ENCODE data around the gene GRIK4.

Gene GRIK4

DNA sequence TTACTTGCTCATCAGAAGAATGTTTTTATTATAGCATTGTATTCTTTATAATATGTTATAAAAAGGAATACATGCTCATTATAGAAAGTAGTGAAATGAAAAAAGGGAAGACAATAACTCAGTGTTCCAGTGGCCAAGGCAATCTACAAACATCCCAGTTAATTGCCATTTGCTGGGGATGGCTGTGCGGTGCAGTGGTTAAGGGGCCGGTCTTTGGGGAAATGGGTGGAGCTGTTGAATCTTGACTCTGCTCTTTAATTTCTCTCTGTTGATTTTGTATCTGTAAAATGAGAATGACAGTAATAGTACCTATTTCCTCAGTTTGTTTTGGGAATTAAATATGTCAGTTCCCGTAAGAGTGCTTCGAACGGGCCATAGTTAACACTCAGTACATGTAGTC lies 299.7 kb downstream of the GRIK4 start:
- Histone ChIP-seq H3K4me1 (ENCODE audit: low read depth, poor library complexity, severe bottlenecking) (no peaks in the 10 kb centered on the region), H3K27ac (no peak overlapping the region), H3K79me2 (ENCODE audit: insufficient read depth, low read depth) (no peaks in the 10 kb centered on the region), H4K20me1 (ENCODE audit: insufficient read depth) (no peaks in the 10 kb centered on the region), H3K4me3 (IDR thresholded peaks at IDR 0.05; ENCODE audit: insufficient read depth, low read depth, low read length) (no peak overlapping the region), H3K9ac (no peak overlapping the region), H3K27me3 (ENCODE audit: insufficient read depth, low read depth) (no peaks in the 10 kb centered on the region), H3K36me3 (ENCODE audit: insufficient read depth) (no peaks in the 10 kb centered on the region), H3K4me2 (no peak overlapping the region), H2AFZ (ENCODE audit: low read depth) (no peak overlapping the region)
- TF ChIP-seq, protein P1, sequence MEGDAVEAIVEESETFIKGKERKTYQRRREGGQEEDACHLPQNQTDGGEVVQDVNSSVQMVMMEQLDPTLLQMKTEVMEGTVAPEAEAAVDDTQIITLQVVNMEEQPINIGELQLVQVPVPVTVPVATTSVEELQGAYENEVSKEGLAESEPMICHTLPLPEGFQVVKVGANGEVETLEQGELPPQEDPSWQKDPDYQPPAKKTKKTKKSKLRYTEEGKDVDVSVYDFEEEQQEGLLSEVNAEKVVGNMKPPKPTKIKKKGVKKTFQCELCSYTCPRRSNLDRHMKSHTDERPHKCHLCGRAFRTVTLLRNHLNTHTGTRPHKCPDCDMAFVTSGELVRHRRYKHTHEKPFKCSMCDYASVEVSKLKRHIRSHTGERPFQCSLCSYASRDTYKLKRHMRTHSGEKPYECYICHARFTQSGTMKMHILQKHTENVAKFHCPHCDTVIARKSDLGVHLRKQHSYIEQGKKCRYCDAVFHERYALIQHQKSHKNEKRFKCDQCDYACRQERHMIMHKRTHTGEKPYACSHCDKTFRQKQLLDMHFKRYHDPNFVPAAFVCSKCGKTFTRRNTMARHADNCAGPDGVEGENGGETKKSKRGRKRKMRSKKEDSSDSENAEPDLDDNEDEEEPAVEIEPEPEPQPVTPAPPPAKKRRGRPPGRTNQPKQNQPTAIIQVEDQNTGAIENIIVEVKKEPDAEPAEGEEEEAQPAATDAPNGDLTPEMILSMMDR (conservative IDR thresholded peaks at IDR 0.05; ENCODE audit: low read depth, low read length): no peak

DNA sequence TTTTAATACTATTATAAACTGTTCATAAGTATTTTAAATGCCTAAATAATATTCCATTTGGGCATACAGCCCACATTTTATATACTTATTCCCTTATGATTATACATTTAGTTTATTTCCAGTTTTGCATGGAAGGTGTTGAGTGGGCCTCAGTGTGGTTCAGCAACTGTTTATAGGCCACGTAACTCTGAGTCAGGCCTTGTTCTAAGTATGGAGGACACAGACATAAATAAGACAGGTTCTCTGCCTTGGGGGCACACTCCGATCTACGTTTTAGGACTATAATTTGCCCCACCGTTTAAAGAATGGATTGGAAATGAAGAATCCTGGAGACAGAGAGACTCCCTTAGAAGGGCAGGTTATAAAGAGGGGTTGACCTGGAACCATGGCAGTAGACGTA lies 300.2 kb downstream of the GRIK4 start:
- no peaks in the 10 kb centered on the region for H3K4me1 ChIP-seq (ENCODE audit: low read depth, poor library complexity, severe bottlenecking)
- no peaks in the 10 kb centered on the region for H3K79me2 ChIP-seq (ENCODE audit: insufficient read depth, low read depth)
- TF ChIP-seq, protein P1 (conservative IDR thresholded peaks at IDR 0.05; ENCODE audit: low read depth, low read length): no peak
- H2AFZ ChIP-seq (ENCODE audit: low read depth): no peak overlapping the region
- H3K4me3 ChIP-seq (IDR thresholded peaks at IDR 0.05; ENCODE audit: insufficient read depth, low read depth, low read length): no peak overlapping the region
- no peaks in the 10 kb centered on the region for H4K20me1 ChIP-seq (ENCODE audit: insufficient read depth)
- no peaks in the 10 kb centered on the region for H3K36me3 ChIP-seq (ENCODE audit: insufficient read depth)
- no peak overlapping the region for H3K27ac ChIP-seq
- H3K4me2 ChIP-seq: no peak overlapping the region
- no peaks in the 10 kb centered on the region for H3K27me3 ChIP-seq (ENCODE audit: insufficient read depth, low read depth)
- no peak overlapping the region for H3K9ac ChIP-seq

DNA sequence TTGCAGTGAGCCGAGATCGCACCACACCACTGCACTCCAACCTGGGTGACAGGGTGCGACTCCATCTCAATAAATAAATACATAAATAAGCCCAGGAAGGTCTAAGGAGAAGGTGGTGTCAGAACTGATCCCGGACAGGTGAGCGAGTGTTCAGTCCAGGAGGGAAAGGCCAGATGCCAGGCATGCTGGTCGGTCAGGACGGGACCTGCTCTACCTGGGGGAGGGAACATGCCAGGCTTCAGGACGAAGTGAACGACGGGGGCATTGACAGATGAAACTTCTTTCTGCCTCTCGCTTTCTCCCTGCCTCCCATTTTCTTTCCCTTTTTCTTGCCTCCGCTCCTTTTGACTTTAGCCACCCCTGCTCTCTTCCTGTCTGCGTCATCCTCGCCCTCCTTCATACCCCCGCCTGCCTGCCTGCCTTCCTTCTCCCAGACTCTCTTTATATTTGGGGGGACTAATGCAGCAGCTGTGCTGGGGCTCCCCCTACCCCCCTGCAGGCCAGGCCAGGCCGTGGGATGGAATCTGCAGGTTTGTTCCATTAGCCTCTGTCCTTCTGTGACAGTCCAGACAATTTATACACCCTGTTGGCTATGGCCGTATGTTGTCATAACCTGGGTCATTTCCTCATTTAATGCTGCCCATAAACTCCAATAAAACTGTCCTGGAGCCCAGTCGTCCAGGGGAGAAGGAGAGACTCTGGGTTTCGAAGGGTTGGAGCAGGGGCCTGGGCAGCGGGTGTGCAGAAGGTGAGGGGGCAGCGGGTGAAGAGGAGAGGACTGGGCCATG lies 303.2 kb downstream of the GRIK4 start:
- no peaks in the 10 kb centered on the region for H4K20me1 ChIP-seq (ENCODE audit: insufficient read depth)
- H3K4me3 ChIP-seq (IDR thresholded peaks at IDR 0.05; ENCODE audit: insufficient read depth, low read depth, low read length): no peak overlapping the region
- H3K36me3 ChIP-seq (ENCODE audit: insufficient read depth): no peaks in the 10 kb centered on the region
- no peak overlapping the region for H3K9ac ChIP-seq
- no peaks in the 10 kb centered on the region for H3K4me1 ChIP-seq (ENCODE audit: low read depth, poor library complexity, severe bottlenecking)
- no peaks in the 10 kb centered on the region for H3K79me2 ChIP-seq (ENCODE audit: insufficient read depth, low read depth)
- H3K27ac ChIP-seq: no peak overlapping the region
- TF ChIP-seq, protein P1 (conservative IDR thresholded peaks at IDR 0.05; ENCODE audit: low read depth, low read length): no peak
- H3K4me2 ChIP-seq: no peak overlapping the region
- no peak overlapping the region for H2AFZ ChIP-seq (ENCODE audit: low read depth)
- H3K27me3 ChIP-seq (ENCODE audit: insufficient read depth, low read depth): no peaks in the 10 kb centered on the region

DNA sequence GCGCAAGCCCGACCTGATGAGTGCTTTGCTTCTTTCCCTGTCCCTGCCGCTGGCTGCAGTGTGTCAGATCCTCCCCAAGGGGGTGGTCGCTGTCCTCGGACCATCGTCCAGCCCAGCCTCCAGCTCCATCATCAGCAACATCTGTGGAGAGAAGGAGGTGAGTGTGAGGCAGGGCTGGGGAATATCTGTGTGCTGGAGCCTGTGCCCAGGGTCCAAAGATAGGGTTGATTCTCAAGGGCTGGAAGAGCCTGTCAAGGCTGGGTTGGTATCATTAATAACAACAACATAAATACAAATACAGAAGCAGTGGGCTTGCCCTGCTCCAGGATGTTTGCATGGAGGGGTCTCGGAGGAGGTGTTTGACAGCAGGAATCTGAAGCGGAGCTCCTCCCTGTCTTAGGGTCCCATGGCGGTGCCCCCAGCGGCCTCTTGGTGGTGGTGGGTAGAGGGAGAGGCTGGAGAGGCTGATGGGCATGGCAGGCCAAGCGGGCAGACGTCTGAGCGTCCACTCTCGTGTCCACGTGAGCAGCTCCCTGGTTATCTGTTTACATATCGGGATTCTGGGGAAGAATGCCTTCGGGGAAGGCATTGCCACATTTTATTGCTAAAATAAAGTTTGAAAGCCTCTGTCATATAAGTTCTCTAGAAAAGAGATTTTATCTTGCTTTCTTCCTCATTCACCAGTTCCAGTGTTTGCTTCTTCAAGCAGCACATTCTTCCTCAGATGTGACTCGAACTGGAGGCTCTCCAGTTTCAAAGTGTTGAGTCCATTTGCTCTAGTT lies 304.0 kb downstream of the GRIK4 start:
- Histone ChIP-seq H2AFZ (ENCODE audit: low read depth) (no peak overlapping the region), H3K4me2 (no peak overlapping the region), H3K27ac (no peak overlapping the region), H3K27me3 (ENCODE audit: insufficient read depth, low read depth) (no peaks in the 10 kb centered on the region), H3K79me2 (ENCODE audit: insufficient read depth, low read depth) (no peaks in the 10 kb centered on the region), H4K20me1 (ENCODE audit: insufficient read depth) (no peaks in the 10 kb centered on the region), H3K4me3 (IDR thresholded peaks at IDR 0.05; ENCODE audit: insufficient read depth, low read depth, low read length) (no peak overlapping the region), H3K9ac (no peak overlapping the region), H3K4me1 (ENCODE audit: low read depth, poor library complexity, severe bottlenecking) (no peaks in the 10 kb centered on the region), H3K36me3 (ENCODE audit: insufficient read depth) (no peaks in the 10 kb centered on the region)
- TF ChIP-seq, protein P1 (conservative IDR thresholded peaks at IDR 0.05; ENCODE audit: low read depth, low read length): no peak
